ENCODE data around the gene NAV1.

NAV1 gene

DNA sequence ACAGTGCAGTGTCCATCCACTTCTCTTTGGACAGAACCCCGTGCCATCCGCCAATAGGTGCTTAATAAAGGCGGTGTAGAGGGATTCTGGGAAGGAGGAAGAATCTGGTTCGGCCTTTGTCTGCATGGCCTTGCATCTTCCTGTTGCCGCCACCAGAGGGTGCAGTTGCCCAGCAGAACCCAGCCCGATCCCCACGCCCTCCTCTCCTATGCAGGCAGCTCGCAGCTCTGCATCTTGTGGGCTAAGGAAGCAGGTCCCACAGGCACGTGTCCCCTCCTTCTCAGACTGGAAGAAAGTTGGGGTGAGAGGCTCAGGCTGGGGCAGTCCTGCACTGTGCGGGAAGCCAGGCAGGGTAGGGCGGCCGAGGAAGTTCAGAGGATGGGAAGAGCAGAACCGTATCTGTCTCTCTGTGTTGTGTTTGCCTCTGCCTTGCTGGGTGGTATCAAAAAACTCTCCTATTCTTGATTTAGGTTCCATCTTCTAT is 20.8 kb downstream of the NAV1 start:
- no peaks in the 10 kb centered on the region for H3K9me3 Mint-ChIP-seq
- peak; percentile 73 for DNase-seq
- H3K27me3 Mint-ChIP-seq, result no peaks in the 10 kb centered on the region
- no peaks in the 10 kb centered on the region for H3K4me1 Mint-ChIP-seq
- no peak overlapping the region for H3K27ac Mint-ChIP-seq
- H3K36me3 Mint-ChIP-seq (ENCODE audit: low read depth), result no peaks in the 10 kb centered on the region
- ATAC-seq, result peak; percentile 86
- no peak overlapping the region for H3K4me3 Mint-ChIP-seq

- H3K4me3 Mint-ChIP-seq, result no peak overlapping the region
- H3K4me1 Mint-ChIP-seq, result no peaks in the 10 kb centered on the region
- no peaks in the 10 kb centered on the region for H3K9me3 Mint-ChIP-seq
- no peak for ATAC-seq
- H3K36me3 Mint-ChIP-seq (ENCODE audit: low read depth), result no peaks in the 10 kb centered on the region
- no peak overlapping the region for H3K27ac Mint-ChIP-seq
- DNase-seq, result no peak
- H3K27me3 Mint-ChIP-seq, result no peaks in the 10 kb centered on the region
Measured at GRCh38 chr1:201560328-201561194, 21.6 kb downstream of the NAV1 start.

- H3K36me3 Mint-ChIP-seq (ENCODE audit: low read depth), result no peaks in the 10 kb centered on the region
- no peaks in the 10 kb centered on the region for H3K27me3 Mint-ChIP-seq
- no peak overlapping the region for H3K4me3 Mint-ChIP-seq
- no peaks in the 10 kb centered on the region for H3K9me3 Mint-ChIP-seq
- DNase-seq, result no peak
- H3K27ac Mint-ChIP-seq, result no peak overlapping the region
- H3K4me1 Mint-ChIP-seq, result no peaks in the 10 kb centered on the region
- ATAC-seq, result no peak
Measured at GRCh38 chr1:201561195-201561564, 22.3 kb downstream of the NAV1 start.

DNA sequence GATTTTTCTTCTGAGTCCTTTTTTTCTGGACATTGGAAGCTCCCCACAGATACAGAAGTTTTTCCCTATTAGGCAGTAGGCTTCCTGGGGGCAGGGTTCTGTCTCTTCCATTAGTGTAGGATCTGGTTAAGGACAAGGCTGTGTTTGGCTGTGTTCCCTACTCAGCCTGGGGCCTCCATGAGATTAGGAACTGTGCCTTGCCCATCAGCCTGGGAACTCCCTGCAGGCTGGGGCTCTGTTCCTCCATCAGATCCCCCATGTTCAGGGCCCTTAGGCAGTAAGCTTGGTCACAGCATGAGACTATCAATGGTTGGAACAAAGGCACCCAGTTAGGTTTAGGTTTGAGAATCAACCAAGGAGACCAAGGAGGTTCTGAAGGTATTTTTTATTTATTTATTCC is 22.7 kb downstream of the NAV1 start:
- H3K9me3 Mint-ChIP-seq, result no peaks in the 10 kb centered on the region
- H3K4me3 Mint-ChIP-seq, result no peak overlapping the region
- H3K36me3 Mint-ChIP-seq (ENCODE audit: low read depth), result no peaks in the 10 kb centered on the region
- no peak overlapping the region for H3K27ac Mint-ChIP-seq
- no peak for DNase-seq
- ATAC-seq, result no peak
- H3K27me3 Mint-ChIP-seq, result no peaks in the 10 kb centered on the region
- H3K4me1 Mint-ChIP-seq, result no peaks in the 10 kb centered on the region

DNA sequence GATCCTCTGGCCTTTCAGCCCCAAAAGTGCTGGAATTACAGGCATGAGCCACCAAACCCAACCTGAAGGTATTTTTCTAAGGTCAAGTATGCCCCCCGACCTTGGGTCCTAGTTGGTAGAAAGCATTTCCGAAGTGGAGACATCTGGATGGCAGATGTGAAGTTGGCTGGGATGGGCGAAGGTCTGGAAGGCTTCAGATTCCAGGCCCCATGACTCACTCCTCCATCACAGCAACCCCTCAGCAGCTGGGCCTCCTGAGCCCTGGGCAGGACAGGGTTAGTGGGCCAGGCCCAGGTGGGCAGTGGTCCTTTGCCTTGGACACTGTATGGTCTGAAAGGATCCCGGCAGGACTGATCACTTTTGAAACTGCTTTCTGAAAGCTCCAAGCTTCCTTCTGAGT is 23.3 kb downstream of the NAV1 start:
- Mint-ChIP-seq H3K27ac (no peak overlapping the region), H3K4me1 (no peaks in the 10 kb centered on the region), H3K4me3 (no peak overlapping the region), H3K36me3 (ENCODE audit: low read depth) (no peaks in the 10 kb centered on the region), H3K9me3 (no peaks in the 10 kb centered on the region), H3K27me3 (no peaks in the 10 kb centered on the region)
- no peak for DNase-seq
- no peak for ATAC-seq

DNA sequence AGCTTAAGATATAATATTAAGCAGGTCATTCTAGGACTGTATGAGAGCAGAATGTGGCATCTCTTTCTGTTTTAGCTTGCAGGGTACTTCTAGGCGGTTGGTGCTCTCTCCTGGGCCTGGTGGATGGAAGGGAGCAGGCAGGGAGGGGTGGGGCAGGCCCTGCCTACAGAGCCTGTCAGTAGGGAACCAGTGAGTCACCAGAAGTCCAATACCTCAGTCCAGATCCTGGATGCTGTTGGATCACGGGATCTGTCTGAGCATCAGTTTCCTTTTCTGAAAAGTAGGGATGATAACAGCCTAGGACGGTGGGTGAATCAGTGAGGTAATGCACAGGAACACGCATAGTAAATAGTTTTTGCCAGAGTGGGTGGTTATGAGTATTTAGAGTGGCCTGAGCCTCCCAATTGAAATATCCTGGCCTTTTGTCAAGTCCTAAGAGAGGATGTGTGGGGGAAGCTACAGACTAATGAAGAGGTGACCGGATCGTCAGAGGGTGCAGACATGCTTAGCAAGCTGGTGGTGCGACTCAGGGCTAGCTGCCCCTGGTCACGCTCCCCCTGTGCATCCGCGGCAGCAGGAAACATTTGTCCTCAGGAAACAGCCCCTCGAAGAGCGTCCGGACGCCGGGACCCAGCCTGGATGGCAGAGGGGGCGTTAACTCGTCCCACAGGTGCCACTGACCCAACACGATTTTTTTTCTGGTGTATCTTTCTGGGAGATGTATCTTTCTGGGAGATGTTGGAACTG is 23.9 kb downstream of the NAV1 start:
- DNase-seq (no peak), ATAC-seq (no peak)
- Mint-ChIP-seq H3K4me1 (no peaks in the 10 kb centered on the region), H3K27ac (no peak overlapping the region), H3K4me3 (no peak overlapping the region), H3K36me3 (ENCODE audit: low read depth) (no peaks in the 10 kb centered on the region), H3K9me3 (no peaks in the 10 kb centered on the region), H3K27me3 (no peaks in the 10 kb centered on the region)

DNA sequence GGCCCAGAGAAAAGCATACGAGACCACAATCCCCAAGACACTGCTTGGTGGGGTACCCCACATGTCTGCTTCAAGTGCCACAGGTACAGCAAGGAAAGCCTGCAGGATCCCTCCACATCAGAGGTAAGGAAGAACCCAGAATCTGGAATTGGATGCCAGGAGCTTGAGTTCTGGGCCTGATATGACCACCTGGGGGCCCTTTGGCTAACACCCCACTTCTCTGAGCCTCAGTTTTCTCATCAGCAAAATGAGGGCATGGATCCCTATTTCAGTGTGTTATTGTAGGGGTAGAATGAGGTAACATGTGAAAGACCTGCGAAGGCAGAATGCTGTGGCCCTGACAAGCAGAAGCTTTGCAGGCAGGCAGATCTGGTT is 24.5 kb downstream of the NAV1 start:
- Mint-ChIP-seq H3K36me3 (ENCODE audit: low read depth) (no peaks in the 10 kb centered on the region), H3K9me3 (no peaks in the 10 kb centered on the region), H3K27me3 (no peaks in the 10 kb centered on the region), H3K4me1 (no peaks in the 10 kb centered on the region), H3K27ac (no peak overlapping the region), H3K4me3 (no peak overlapping the region)
- DNase-seq, result no peak
- no peak for ATAC-seq

GRCh38 chr1:201563941-201564340 is 25.0 kb downstream of the NAV1 start:
- Mint-ChIP-seq H3K4me1 (no peaks in the 10 kb centered on the region), H3K27me3 (no peaks in the 10 kb centered on the region), H3K27ac (no peak overlapping the region)

DNA sequence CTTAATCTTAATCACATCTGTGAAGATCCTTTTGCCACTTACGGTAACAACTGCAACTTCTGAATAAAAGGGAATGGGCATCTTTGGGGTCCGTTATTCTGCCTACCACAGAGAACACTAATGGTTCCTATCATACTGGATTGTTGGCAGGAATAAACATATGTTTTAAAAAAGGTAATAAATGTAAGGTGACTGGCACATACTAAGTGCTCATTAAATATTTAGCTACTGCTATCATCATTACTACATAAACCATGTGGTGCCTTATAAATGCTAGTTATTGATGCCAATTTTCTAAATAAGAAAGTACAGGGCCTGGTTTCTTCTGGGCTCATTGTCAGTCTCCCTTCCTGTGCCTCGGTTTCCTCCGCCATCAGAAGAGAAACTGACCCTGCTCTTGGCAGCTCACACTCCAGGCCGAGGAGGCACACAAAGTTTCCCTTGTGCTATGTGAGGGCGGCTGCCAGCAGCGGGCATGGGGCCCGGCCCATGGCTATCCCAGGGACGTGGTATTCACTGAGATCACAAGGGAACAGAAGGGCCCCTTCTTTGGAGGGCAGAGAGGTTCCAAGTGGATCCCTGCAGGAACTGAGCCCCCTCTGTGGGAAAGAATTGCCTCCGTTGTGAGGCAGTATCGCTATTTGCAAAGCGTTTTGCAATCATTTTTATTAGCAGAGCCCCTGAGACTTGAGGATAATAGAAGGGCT is 26.2 kb downstream of the NAV1 start:
- ATAC-seq (no peak), DNase-seq (no peak)
- H3K4me3 Mint-ChIP-seq, result no peak overlapping the region
- H3K9me3 Mint-ChIP-seq, result no peaks in the 10 kb centered on the region
- H3K27me3 Mint-ChIP-seq, result no peaks in the 10 kb centered on the region
- H3K4me1 Mint-ChIP-seq, result no peaks in the 10 kb centered on the region
- H3K36me3 Mint-ChIP-seq (ENCODE audit: low read depth), result no peaks in the 10 kb centered on the region
- H3K27ac Mint-ChIP-seq, result no peak overlapping the region

More at GRCh38 chr1:201563941-201564340, 25.0 kb downstream of the NAV1 start:
- H3K9me3 Mint-ChIP-seq, result no peaks in the 10 kb centered on the region
- H3K36me3 Mint-ChIP-seq (ENCODE audit: low read depth), result no peaks in the 10 kb centered on the region
- ATAC-seq (no peak), DNase-seq (no peak)
- no peak overlapping the region for H3K4me3 Mint-ChIP-seq

GRCh38 chr1:201565771-201566528 is 27.0 kb downstream of the NAV1 start:
- H3K4me1 Mint-ChIP-seq, result no peaks in the 10 kb centered on the region
- DNase-seq (no peak), ATAC-seq (no peak)
- no peaks in the 10 kb centered on the region for H3K27me3 Mint-ChIP-seq
- no peak overlapping the region for H3K4me3 Mint-ChIP-seq
- no peaks in the 10 kb centered on the region for H3K36me3 Mint-ChIP-seq (ENCODE audit: low read depth)
- H3K9me3 Mint-ChIP-seq, result no peaks in the 10 kb centered on the region
- no peak overlapping the region for H3K27ac Mint-ChIP-seq

GRCh38 chr1:201566529-201566823 is 27.5 kb downstream of the NAV1 start:
- DNase-seq (no peak), ATAC-seq (no peak)
- Mint-ChIP-seq H3K27me3 (no peaks in the 10 kb centered on the region), H3K27ac (no peak overlapping the region), H3K4me3 (no peak overlapping the region), H3K9me3 (no peaks in the 10 kb centered on the region), H3K36me3 (ENCODE audit: low read depth) (no peaks in the 10 kb centered on the region), H3K4me1 (no peaks in the 10 kb centered on the region)

DNA sequence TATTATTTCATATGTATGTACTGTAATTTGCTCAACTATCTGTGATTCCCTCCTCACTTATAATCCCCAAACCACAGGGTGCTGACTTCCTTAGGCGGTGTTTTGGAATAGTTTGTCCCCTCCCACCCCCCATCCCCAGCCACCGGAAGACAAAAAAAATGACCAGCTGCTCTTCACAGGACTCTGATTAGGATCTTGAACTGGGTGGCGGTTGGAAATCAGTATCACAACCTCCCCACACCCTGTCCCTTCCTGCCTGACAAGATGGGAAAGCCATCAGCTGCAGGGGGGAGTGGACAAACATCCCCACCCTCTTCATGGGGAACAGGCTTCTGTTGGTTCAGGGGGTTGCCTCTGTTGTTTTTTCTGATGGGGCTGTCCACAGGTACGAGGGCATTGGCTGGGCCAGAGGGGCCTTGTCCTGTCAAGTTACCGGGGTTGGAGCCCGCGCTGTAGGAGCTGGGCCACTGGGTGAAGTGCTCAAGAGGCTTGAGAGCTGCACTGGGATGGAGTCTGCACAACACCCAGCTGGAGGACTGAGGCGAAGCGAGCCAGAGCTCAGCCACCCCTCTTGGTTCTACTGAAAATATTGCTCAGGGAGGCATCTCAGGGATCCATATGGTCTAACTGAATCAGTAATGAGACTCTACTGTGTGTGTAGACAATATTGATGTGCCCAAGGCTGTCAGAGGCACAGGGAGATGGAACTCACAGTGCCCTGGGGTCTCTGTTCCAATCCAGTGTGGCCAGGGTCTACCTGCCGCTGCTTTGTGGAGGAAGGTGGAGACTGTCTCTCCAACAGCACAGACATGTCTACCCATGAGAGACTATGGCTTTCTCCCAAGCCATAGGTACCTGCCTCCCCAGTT is 28.2 kb downstream of the NAV1 start:
- no peaks in the 10 kb centered on the region for H3K9me3 Mint-ChIP-seq
- no peaks in the 10 kb centered on the region for H3K27me3 Mint-ChIP-seq
- no peak overlapping the region for H3K4me3 Mint-ChIP-seq
- no peaks in the 10 kb centered on the region for H3K4me1 Mint-ChIP-seq
- ATAC-seq, result no peak
- no peak for DNase-seq
- H3K36me3 Mint-ChIP-seq (ENCODE audit: low read depth), result no peaks in the 10 kb centered on the region
- no peak overlapping the region for H3K27ac Mint-ChIP-seq

DNA sequence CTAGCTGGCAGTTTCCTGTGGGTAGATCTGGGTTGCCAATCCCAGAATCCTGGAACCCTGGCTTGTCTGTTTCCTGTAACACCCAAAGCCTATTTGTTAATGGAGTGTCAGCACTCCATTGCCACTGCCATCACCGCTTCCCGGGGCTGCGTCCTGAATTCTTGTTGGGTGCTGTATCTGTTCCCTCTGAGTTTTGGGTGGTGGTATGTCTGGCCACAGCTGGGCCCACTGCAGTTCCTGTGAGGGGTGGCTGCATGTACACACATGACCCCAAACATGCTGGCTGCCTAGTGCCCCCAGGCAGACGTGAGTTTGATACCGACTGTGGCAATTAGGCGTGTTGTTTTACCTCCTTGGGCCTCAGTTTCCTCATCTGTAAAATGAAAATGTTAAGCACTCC is 29.3 kb downstream of the NAV1 start:
- no peaks in the 10 kb centered on the region for H3K27me3 Mint-ChIP-seq
- no peaks in the 10 kb centered on the region for H3K9me3 Mint-ChIP-seq
- no peaks in the 10 kb centered on the region for H3K36me3 Mint-ChIP-seq (ENCODE audit: low read depth)
- ATAC-seq (no peak), DNase-seq (no peak)
- no peaks in the 10 kb centered on the region for H3K4me1 Mint-ChIP-seq
- H3K4me3 Mint-ChIP-seq, result no peak overlapping the region
- no peak overlapping the region for H3K27ac Mint-ChIP-seq

DNA sequence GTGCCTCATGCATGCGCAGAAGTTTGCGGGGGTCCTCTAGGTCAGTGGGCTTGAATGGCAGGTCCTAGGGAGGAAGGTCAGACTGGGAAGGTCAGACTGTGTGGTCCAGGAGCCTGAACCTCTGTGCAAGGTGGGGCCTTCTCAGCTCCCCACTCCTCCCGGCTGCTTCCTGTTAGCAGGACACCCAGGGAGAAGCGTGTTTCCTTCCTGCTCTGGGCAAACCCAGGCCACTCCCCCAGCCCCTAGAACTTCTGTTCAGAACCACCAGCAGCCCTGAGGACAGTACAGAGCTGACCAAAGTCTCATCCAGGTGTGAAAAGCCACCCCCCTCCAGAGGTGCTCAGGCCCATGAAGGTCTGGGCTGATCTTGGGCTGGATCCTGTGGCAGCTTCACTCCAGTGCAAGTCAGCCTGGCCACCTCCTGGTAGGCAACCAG is 29.9 kb downstream of the NAV1 start:
- ATAC-seq (no peak), DNase-seq (no peak)
- Mint-ChIP-seq H3K9me3 (no peaks in the 10 kb centered on the region), H3K27ac (no peak overlapping the region), H3K27me3 (no peaks in the 10 kb centered on the region), H3K36me3 (ENCODE audit: low read depth) (no peaks in the 10 kb centered on the region), H3K4me1 (no peaks in the 10 kb centered on the region), H3K4me3 (no peak overlapping the region)
